Activated CD4-positive, CD25-positive, alpha-beta regulatory T cell treated with anti-CD3 and anti-CD28 coated beads, Interleukin-2, amount 50 U/mL, for 16 hours (primary cell): ENCODE measurements around the gene DGKE.

Source experiments
- DNase-seq: peaks from one replicate; pipeline ENCODE4 v3.0.0-alpha.2; 2020; ENCODE audit warnings: low read depth, low spot score

Gene DGKE

DNA sequence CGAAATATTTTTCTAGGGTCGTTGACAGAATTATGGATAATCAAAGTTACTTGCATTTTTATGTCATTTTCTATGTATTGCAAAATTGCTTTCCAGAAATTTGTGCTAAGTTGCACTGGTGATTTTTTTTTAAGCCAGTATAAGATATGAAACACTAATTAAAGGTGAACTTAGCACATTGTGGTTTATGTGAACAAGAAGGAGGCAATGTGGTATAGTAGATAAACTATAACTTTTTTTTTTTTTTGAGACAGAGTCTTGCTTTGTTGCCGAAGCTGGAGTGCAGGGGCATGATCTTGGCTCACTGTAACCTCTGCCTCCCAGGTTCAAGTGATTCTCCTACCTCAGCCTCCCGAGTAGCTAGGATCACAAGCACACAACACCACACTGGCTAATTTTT, 13.2 kb downstream of the DGKE start:
- DNase-seq: no peak

DNA sequence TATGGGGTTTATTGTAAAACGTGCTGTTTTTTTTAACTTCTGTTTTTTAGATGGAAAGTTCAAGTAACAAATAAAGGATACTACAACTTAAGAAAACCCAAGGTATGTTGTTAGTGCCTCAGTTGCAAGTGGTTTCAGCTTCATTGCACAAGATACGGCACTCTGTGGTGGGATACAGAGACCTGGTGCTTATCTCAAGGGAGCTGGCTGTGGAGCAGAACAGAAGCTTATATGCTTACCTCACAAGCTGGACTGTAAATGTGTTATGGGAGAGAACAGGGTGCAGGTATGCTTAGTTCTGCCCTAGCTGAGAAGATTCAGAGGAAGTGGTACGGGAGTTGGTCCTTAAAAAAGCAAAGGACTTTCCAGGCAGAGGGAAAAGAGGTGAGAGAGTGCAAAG, 15.2 kb downstream of the DGKE start:
- no peak for DNase-seq

DNA sequence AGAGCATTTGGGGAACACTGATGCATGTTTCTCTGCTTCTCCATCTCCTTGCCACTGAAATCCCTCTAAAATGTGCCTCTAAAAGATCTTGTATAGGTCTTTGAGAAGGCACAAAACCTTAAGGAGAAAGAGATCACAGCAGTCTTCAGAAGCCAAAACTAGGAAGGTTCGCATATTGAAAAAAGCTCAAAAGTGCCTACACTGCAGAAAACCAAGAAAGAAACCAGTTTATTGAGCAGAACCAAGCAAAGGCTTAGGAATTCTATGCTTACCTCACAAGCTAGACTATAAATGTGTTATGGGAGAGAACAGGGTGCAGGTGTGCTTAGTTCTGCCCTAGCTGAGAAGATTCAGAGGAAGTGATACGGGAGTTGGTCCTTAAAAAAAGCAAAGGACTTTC, 16.6 kb downstream of the DGKE start:
- no peak for DNase-seq

DNA sequence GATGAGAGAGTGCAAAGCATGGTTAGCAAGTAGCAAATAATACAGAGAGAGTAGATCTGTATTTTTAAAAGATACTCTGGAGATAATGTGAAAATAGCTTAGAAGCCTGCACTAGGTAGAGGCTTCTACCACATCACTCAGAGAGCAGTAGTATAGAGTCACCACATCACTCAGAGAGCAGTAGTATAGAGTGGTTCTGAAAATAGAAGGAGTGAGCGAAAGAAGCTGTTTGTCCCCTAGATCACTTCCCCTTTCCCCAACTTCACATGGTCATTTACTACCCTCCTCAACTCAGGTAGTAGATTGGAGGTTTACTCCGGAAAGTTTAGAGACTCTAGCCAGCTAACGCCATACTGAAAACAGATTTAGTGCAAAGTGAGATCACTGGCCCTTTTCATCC, 17.1 kb downstream of the DGKE start:
- no peak for DNase-seq

DNA sequence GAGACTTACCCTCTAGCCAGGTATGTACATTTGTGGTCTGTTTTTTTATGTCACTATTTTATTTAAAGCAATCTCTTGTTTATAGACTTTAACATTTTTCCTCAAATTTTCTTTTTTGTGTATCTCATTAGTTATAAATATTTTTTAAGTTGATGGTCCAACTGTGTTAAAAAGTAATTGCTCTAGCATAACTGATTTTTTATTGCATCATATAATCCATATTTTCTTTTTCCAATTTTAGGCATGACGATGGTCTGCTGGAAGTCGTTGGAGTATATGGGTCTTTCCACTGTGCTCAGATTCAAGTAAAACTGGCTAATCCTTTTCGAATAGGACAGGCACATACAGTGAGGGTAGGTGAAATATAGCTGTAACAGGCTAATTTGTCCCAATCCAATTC, 27.9 kb downstream of the DGKE start:
- DNase-seq: no peak

DNA sequence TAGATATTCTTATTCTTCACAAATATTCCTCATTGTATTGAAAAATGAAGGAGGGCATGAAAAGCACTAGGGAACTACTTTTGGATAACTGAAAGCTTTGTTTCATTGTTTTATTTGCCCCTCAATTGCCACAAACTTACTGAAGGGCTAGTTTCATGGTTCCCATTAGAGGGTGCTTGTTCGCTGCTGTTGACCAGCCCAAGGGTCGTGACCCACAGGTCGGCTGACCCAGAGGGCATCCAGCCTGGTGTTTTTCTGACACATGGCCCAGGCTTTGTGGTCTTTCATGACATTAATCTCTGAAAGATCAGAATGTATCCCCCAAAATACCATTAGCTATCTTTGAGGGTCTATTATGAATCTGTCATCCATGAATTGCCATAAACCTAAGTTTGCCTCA, 30.0 kb downstream of the DGKE start:
- DNase-seq: no peak

DNA sequence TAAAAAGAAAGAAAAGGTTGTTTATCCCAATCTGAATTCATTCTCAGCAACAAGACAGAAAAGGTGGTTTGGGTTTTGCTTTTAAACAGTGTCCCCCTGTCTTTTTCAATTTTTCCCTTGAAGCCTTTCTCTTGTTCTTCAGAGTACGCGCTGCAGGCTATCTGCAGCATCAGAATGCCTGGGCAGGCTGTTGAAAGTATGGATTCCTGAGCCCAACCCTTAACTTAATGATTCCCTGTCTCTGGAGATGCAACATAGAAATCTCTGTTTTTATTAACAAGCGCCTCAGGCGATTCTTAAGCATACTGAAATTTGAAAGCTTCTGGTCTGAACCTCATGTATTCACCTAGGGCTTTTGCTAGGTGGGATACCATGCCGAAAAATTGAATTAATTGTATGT, 32.1 kb downstream of the DGKE start:
- no peak for DNase-seq

DNA sequence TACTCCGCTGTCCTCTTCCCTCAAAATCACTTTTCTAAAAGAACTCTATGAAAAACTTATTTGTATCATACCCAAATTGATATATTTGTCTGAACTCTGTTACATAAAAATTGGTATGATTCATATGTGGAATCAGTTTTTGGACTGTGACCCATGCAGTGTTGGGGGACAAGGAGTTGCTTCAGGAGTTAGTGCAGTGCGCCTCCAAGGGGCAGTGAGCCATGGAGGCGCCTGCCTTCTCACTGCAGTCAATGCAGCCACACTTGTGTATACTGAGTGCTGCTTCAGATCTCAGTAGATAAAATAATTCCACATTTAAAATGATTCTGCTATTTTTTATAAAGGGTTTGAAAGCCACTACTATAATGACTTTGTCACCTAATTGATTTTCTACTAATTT, 32.5 kb downstream of the DGKE start:
- DNase-seq: no peak

DNA sequence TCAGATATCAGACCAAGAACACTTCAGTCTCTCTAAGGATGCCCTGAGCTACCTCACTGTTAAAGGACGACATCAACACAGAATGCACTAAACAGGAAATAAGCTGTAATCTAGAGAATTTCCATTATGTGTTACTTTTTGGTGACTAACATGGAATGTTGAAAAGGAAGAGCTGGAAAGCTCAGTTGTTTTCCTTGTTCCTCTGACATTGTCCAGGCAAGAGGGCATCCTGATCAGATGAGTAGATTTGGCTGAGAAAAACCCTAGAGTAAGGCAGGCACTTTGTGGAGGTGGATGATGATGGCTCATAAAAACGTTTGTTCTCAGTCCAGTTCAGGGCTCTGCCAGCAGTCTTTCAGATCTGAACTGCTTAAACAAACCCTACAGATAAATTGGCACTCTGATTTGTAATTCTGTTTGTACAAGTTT, 34.0 kb downstream of the DGKE start:
- no peak for DNase-seq

DNA sequence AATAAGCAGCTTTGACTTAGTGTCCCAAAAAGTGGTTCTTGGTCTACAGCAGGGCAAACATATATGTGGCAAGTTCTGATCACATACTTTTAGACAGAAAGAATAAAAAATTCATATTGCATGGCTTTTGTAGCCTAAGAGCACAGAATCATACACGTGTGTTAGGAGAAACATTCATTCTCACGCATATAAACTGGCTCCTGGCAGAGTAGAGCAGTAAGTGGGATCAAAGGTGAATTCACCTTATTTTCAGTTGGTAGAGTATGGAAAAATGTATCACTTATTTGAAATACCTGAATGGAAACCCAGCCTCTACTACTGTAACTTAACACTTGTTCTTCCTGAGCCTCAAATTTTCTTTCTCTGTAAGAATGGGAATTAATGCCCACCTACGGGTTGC, 34.8 kb downstream of the DGKE start:
- DNase-seq: no peak

DNA sequence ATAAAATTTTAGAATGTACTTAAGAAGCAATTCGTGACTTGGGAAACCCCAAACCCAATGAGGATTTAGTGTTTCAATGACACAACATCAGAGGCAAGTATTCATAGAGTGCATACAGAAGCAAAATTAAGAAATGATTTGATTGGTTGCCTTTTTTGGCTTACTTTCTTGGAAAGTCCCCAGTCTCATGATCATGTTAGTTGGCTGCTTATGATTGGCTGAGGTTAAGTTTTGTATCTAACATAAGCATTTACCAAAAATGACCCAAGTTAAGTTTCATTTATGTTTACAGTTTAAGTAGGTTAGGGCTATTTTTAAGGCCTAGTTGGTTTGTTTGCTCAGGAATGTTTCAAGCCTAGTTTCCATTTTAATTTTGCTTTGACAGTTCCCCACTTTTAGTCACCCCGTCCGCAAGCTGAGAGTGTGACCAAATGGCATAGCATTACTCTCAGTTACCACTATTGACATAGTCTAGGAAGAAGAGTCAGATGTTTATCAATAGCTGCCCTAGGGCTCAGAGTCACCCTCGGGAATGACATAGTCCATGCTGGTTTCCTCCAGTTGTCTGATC, 36.2 kb downstream of the DGKE start:
- no peak for DNase-seq

DNA sequence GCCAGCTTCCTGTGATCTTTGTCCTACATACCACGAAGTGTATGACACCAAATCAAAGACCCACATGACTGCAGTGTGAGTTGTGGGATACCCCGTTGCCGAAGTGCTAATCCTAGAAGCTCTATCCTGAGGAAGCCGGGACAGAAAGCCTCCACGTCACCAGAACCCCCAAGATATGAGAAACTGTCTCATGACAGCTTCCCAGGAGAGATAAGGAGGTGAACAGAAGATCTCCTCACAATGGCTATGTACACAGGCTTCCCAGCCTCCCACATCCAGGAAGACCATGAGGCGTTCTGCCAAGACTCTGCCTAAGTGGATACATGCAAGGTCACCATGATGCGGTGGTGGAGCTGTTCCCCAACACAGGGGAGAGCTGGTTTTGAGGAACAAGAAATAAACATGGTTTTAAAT, 42.8 kb downstream of the DGKE start:
- DNase-seq: no peak

DNA sequence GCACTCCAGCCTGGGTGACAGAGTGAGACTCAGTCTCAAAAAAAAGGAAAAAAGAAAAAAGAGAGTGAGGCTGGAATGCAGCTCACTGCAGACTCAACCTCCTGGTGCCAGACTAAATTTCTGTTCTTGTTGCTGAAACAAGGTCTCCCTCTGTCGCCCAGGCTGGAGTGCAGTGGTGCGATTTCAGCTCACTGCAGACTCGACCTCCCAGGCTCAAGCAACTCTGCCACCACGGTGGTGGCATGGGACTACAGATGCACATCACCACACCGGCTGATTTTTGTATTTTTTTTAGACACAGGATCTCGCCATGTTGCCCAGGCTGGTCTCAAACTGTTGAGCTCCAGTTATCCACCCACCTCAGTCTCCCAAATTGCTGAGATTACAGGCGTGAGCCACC, 45.3 kb downstream of the DGKE start:
- DNase-seq: no peak

DNA sequence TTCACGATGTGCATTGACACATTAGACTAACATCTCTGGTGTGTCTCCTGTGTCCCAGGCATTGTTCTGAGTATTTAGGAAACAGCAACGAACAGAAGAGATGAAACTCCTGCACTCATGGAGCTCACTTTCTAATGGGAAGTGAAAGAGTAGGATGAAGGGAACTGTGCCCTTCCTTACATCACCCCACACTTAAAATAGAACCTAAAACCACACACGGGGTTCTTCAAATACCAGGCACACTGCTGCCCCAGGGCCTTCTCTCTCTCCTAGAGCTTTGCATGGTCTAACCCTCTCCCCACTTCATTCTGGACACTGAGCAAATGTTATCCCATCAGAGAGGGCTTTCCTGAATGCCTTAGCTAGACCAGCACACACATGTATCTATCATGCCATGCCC, 46.2 kb downstream of the DGKE start:
- no peak for DNase-seq

DNA sequence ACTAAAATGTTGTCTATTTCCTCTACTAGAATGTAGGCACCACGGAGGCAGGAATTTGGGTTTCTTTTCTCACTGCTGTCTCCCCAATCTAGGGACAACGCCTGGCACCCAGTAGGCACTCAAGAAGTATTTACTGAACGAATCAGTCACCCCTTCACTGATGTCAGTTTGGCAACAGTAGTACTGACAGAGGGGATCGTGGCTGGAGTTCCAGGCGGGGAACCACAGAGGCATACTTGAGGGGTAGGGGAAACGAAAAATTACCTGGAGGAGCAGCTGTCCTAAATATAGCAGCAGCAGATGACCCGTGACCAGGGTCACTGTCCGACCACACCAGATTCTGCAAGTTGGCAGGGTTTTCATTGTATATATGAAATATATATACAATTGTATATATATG, 46.6 kb downstream of the DGKE start:
- no peak for DNase-seq

DNA sequence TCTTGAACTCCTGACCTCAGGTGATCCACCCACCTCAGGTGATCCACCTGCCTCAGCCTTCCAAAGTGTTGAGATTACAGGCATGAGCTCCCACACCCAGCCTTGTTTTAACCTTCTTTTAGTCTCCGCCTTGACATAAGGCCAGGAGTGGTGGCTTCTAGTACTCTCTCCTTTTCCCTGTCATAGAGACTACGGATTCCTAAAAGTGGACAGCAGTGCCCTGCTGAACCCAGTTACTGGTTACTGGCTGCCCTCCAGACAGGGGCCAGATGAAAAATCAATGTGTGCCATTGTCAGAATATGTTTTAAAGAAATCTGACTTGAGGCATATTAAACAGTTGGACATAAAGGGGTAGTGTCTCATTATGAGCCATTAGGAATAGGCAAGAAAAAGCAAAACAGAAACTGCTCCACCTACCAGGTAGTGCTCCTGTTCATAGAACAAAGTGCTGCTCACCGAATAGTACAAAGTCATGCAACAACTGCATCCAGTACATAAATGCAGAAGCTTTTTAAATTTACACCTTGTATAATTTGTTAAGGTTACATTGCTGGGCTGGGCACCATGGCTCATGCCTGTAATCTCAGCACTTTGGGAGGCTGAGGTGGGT, 47.8 kb downstream of the DGKE start:
- no peak for DNase-seq

DNA sequence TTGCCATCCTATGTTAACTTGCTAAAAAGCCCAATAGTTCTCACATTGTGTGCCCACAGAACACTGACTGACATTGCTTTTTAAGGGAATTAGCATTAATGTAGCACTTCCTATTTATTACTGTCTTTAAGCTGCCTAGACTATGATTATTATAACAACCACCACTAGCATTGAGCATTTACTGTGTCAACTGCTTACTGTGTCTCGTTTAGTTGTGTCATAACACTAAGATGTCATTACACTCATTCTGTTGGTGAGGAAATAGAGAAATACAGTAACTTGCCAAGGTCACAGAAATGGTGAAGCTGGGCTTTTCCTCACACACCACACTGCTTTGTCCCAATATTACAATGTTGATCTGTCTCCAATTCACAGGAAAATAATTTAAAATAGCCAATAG, 49.7 kb downstream of the DGKE start:
- DNase-seq: no peak

DNA sequence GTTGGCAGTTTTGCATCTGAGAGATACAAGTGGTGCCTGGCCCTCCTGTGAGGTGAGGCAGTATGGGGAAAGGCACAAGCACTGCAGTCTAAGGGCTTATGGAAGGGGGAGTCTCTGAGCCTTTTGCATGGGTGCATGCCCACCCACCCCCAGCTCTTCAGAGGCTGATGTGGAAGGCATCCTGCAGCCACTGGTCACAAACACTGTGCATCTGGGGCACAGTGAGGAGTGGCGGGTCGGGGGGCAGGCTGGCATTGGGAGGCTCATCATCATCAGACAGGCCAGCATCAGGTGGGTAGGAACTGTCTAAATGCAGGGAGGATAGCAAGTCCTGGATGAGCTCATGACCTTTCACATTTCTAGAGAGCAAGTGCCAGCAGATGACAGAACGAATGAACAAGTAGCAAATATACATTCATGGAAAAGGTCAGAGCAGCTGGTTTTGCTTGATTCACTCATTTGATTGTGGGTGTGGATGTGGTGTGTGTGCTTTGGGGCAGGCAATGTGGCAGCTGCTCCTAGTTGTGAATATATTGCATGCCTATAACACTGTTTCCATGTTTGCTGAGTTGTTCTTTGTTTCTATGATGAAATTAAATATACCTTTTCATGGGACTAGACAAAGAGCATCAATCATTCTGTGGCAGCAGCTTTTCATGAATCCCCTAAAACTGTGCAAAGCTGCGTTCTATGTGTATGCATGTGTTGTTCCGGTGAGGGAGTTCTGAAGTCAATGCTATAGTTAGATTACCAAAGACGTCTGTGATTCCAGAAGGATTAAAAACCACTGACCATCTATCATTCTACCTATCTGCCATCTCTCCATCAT, 50.7 kb downstream of the DGKE start:
- DNase-seq: no peak

DNA sequence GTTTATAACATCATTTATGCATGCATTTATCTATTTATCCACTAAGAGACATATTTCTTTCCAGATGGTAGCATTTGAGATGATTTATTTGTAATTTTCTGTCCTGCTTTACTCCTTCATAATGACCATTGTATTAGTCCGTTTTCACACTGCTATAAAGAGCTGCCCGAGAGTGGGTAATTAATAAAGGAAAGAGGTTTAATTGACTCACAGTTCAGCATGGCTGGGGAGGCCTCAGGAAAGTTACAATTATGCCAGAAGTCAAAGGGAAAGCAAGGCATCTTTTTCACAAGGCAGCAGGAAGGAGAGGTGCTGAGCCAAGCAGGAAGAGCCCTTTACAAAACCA, 51.3 kb downstream of the DGKE start:
- DNase-seq: no peak

DNA sequence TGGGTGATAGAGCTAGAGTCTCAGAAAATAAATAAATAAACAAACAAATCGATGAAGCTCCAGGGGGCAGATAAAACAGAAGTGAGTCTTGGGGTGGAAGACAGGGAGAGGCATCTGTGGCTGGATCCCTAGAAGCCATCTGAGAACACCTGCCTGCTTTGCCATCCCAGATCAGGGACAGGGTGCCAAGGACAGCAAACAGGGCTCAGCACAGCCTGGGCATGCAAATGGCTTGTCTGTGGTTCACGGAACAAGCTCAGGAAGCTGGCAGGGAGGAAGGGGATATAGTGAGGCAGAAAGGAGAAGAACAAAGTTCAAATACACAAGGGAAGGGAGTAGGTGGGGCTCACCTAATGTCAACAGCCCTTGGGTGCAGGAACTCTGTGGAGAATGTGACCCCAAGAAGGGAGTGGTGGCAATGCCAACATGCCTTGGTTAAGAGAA, 52.4 kb downstream of the DGKE start:
- no peak for DNase-seq

DNA sequence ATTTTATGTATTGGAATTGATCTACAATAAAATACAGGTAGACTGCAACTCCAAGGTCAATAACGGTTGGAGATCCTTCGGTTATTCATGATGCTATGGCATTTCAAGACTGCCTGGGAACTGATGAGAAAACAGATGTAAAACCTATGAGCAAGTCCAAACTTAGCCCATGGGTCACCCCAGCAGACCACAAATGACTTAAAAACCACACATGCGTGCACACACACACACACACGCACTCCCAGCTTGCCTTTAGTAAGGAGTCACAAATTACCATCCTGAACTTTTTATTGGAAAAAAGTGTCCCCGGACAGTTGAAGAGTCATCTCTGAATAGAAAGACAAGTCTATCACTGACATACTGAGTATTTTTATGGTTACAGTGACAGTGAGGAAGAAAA, 53.2 kb downstream of the DGKE start:
- DNase-seq: no peak

DNA sequence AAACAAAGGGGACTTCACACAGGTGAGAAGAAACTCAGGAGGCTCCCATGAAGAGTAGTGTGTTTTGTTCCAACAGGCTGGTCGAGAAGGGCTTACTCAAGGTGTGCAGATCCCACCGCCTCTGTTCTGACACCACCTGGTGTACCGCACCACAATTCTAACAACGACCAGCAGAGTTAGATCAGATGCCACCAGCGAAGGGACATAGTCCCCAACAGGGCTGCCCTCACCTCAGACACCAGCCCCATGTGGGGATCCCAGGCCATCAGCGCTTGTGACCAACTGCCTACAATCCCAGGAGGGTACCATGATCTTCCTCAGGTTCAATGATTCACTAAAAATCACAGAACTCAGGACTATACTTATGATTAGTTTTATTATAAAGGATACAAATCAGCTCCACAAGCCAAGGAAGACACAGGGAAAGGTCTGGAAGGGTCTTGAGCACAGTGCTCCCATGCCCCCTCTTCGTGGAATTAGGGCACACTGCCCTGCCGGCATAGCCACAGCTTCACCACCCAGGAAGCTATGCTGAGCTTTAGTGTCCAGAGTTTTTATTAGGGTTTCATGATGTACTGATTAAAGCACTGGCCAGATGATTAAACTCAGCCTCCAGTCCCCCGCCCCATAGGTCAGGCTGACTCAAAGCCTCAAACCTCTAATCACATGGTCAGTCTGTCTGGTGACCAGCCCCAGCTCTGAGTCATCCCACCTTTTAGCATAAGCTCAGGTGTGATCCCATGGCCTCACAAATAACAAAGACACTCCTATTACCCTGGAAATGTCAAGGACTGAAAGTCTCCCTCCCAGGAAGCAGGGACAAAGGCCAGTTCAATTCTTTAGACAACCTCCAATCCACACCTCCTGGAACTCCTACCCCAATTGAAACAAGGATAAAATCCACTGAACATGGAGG, 53.9 kb downstream of the DGKE start:
- no peak for DNase-seq
